MCF 10A (cell line): ENCODE measurements around the gene HP. TPM values are rescaled to one million over a fixed set of nuclear protein-coding genes. Genes with fewer than 3 reads are reported as not detected.

Experiments
- BruUV-seq: library from RNA; stranded (reverse); fragments of 400-500 nt; replicated peaks from 2 replicates; lab custom pipeline; 2021; lab: Mats Ljungman, UMichigan
- CTCF ChIA-PET: fragments of 300-600 bp; sonication (Branson Sonifier 250); formaldehyde crosslinking; extraction: SDS; loops from one replicate; lab custom pipeline; 2021; ENCODE audit warnings: antibody characterized with exemption, inconsistent platforms; lab: Yijun Ruan, JAX
- POLR2A ChIA-PET: fragments of 300-600, 350-650 bp; sonication (Branson Sonifier 250); formaldehyde crosslinking; extraction: SDS; loops from one replicate; lab custom pipeline; 2020; ENCODE audit warnings: antibody characterized with exemption, inconsistent platforms; lab: Yijun Ruan, JAX
- DNase-seq: peaks from one replicate; pipeline ENCODE4 v3.0.0-alpha.2; 2018; ENCODE audit not compliant: unreplicated experiment
- H3K27ac Mint-ChIP-seq: one replicate; pipeline ENCODE4 v1.8.0; 2022; ENCODE audit warnings: mild to moderate bottlenecking, low read depth, mixed read lengths; ENCODE audit not compliant: unreplicated experiment
- H3K27me3 Mint-ChIP-seq: one replicate; pipeline ENCODE4 v1.8.0; 2022; ENCODE audit warnings: mixed read lengths; ENCODE audit not compliant: insufficient read depth, unreplicated experiment
- H3K36me3 Mint-ChIP-seq: one replicate; pipeline ENCODE4 v1.8.0; 2022; ENCODE audit warnings: mild to moderate bottlenecking, moderate library complexity, mixed read lengths; ENCODE audit not compliant: insufficient read depth, unreplicated experiment
- H3K4me1 Mint-ChIP-seq: one replicate; pipeline ENCODE4 v1.8.0; 2022; ENCODE audit warnings: mixed read lengths; ENCODE audit not compliant: insufficient read depth, unreplicated experiment
- H3K4me3 Mint-ChIP-seq: one replicate; pipeline ENCODE4 v1.8.0; 2022; ENCODE audit warnings: mild to moderate bottlenecking, moderate library complexity, mixed read lengths; ENCODE audit not compliant: unreplicated experiment
- H3K9me3 Mint-ChIP-seq: one replicate; pipeline ENCODE4 v1.8.0; 2022; ENCODE audit warnings: mixed read lengths; ENCODE audit not compliant: unreplicated experiment
- CTCF ChIP-seq: fragments of 200-600 bp; IDR thresholded peaks from one replicate; pipeline ENCODE4 v1.8.0; 2022; ENCODE audit warnings: antibody characterized with exemption, mild to moderate bottlenecking; ENCODE audit not compliant: unreplicated experiment
- intact Hi-C: fragments of 100-400 bp; cut with micrococcal nuclease; formaldehyde crosslinking; loops from 2 replicates; pipeline ENCODE4 v1.14.1; 2022
- total RNA-seq: library from RNA; stranded (reverse); gene quantifications from 2 replicates; pipeline ENCODE4 v1.2.3, GENCODE V29; 2022

HP gene
- total RNA-seq, 1 experiment from 2014 or later: not detected

GRCh38 chr16:72023962-72024361 is 30.3 kb upstream of the HP start:
- ChIA-PET CTCF (no interaction called here), POLR2A (no interaction called here)
- Mint-ChIP-seq H3K9me3 (no peaks in the 10 kb centered on the region), H3K27me3 (no peaks in the 10 kb centered on the region), H3K4me1 (no peaks in the 10 kb centered on the region), H3K36me3 (peaks cover 50% of the 10 kb centered on the region), H3K27ac (no peak overlapping the region), H3K4me3 (no peak overlapping the region)
- TF ChIP-seq CTCF: no peak
- intact Hi-C loops: no loop called here
- BruUV-seq: no TSS peak
- DNase-seq: no peak

DNA sequence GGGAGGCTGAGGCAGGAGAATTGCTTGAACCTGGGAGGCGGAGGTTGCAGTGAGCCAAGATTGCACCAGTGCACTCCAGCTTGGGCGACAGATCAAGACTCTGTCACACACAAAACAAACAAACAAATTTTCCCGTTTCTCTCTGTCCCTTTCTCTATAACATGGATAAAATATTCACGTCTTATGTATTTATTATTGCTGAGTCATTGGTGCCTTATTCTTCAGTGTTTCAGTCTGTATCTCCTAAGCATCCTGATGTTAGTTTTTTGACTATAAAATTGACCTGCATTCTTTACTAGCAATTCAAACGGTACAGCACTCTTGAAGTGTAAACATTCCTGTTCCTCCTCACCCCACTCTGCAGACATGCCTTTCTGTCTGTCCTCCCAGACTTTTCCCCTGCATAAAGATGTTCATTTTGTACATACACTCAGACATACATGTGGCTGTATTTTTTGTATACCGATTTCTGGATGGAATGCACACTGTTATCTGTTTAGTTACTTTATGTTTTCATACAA is 29.4 kb upstream of the HP start:
- no peak for DNase-seq
- no peaks in the 10 kb centered on the region for H3K4me1 Mint-ChIP-seq
- no peaks in the 10 kb centered on the region for H3K27me3 Mint-ChIP-seq
- CTCF ChIA-PET: no interaction called here
- POLR2A ChIA-PET: no interaction called here
- H3K4me3 Mint-ChIP-seq: no peak overlapping the region
- BruUV-seq: no TSS peak
- no peak for TF ChIP-seq CTCF
- intact Hi-C loops: no loop called here
- H3K36me3 Mint-ChIP-seq: peaks cover 50% of the 10 kb centered on the region
- no peak overlapping the region for H3K27ac Mint-ChIP-seq
- H3K9me3 Mint-ChIP-seq: no peaks in the 10 kb centered on the region

DNA sequence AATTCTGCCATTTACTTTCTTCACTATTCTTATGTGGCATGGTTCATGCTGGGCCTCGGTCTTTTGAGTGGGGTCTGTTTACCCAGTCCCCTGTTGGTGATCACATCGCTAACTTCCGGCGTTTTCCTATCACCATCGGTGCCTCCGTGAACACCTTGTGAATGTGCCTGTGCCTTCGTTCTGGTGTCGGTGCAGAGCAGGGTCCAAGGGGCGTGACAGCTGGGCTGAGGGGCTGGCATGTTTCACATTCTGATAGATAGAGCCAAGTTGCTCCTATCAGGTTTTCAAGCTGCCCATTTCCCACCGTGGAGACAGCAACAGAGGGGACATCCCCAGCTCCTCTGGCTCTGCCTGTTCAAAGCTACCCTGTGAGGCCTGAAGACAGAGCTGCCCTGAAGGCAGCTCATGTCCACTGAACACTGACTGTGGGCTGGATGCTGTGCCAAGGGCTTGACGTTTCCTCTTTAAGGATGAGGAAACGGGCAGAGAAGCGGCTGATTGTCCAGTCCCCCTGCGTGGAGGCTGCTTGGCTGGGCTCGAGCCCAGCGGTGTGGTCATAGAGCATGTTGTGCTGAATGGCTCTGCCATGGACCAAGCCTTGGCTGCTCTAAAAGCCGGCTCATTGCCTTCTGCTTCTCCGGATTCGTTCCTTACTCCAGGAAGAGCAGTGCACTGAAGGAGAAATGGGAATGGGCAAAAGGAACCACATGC is 28.7 kb upstream of the HP start:
- no peak for DNase-seq
- CTCF ChIA-PET: interaction anchor here (0.5 kb wide), 1 partner anchor 64 kb away, joined by 3 read pairs; no protein-coding TSS in a partner anchor

More for the DNA sequence above, 28.7 kb upstream of the HP start:
- no peaks in the 10 kb centered on the region for H3K9me3 Mint-ChIP-seq
- no peaks in the 10 kb centered on the region for H3K4me1 Mint-ChIP-seq
- H3K27me3 Mint-ChIP-seq: no peaks in the 10 kb centered on the region
- no peak overlapping the region for H3K27ac Mint-ChIP-seq
- no peak for TF ChIP-seq CTCF
- no TSS peak for BruUV-seq
- POLR2A ChIA-PET: no interaction called here
- H3K36me3 Mint-ChIP-seq: peaks cover 50% of the 10 kb centered on the region
- intact Hi-C loops: no loop called here
- no peak overlapping the region for H3K4me3 Mint-ChIP-seq
